WTC11 (cell line): ENCODE measurements around the gene TFEC. TPM values are rescaled to one million over a fixed set of nuclear protein-coding genes. Genes with fewer than 3 reads are reported as not detected.

Source experiments
- ATAC-seq: fragments of 200-7000 bp; cut with Tn5 transposase; 2 replicates; pipeline ENCODE4 v1.10.0; 2021; ENCODE audit warnings: mild to moderate bottlenecking, moderate library complexity
- CTCF ChIA-PET: fragments of 300-600 bp; sonication (Branson Sonifier 250); formaldehyde crosslinking; loops from one replicate; lab custom pipeline; 2021; ENCODE audit warnings: antibody characterized with exemption; lab: Charles Lee
- POLR2A ChIA-PET: fragments of 350-600 bp; sonication (Branson Sonifier 250); formaldehyde crosslinking; loops from one replicate; lab custom pipeline; 2021; ENCODE audit warnings: antibody characterized with exemption; lab: Charles Lee
- DNase-seq: peaks from one replicate; pipeline ENCODE4 v3.0.0; 2021; ENCODE audit warnings: low spot score
- H3K27ac Mint-ChIP-seq: 2 replicates; pipeline ENCODE4 v1.8.0; 2021; ENCODE audit warnings: mixed read lengths
- H3K27me3 Mint-ChIP-seq: 2 replicates; pipeline ENCODE4 v1.8.0; 2021; ENCODE audit warnings: low read depth, mild to moderate bottlenecking, moderate library complexity, mixed read lengths
- H3K36me3 Mint-ChIP-seq: 2 replicates; pipeline ENCODE4 v1.8.0; 2021; ENCODE audit warnings: mixed read lengths
- H3K4me1 Mint-ChIP-seq: 2 replicates; pipeline ENCODE4 v1.8.0; 2022; ENCODE audit warnings: mixed read lengths
- H3K4me3 Mint-ChIP-seq: 2 replicates; pipeline ENCODE4 v1.8.0; 2021; ENCODE audit warnings: mild to moderate bottlenecking, moderate library complexity, mixed read lengths
- H3K9me3 Mint-ChIP-seq: 2 replicates; pipeline ENCODE4 v1.8.0; 2021; ENCODE audit warnings: mixed read lengths
- CREB1 ChIP-seq: sonication (generic); formaldehyde crosslinking; IDR thresholded peaks from 2 replicates; pipeline ENCODE4 v1.8.0; 2023; ENCODE audit warnings: mild to moderate bottlenecking, missing genetic modification reagents
- CTCF ChIP-seq: fragments of 200-600 bp; IDR thresholded peaks from 2 replicates; pipeline ENCODE4 v1.8.0; 2022; ENCODE audit warnings: antibody characterized with exemption
- ESRRA ChIP-seq: sonication (generic); formaldehyde crosslinking; IDR thresholded peaks from 2 replicates; pipeline ENCODE4 v1.8.1; 2022; ENCODE audit warnings: mild to moderate bottlenecking, missing genetic modification reagents, borderline replicate concordance
- FOXP1 ChIP-seq: sonication (generic); formaldehyde crosslinking; IDR thresholded peaks from 2 replicates; pipeline ENCODE4 v1.8.0; 2022; ENCODE audit warnings: missing genetic modification reagents, mild to moderate bottlenecking, moderate library complexity, borderline replicate concordance
- FOXP4 ChIP-seq: sonication (generic); formaldehyde crosslinking; IDR thresholded peaks from 2 replicates; pipeline ENCODE4 v1.8.0; 2022; ENCODE audit warnings: mild to moderate bottlenecking, missing genetic modification reagents
- MXD4 ChIP-seq: fragments of 250-450 bp; sonication (Bioruptor Pico); IDR thresholded peaks from 2 replicates; pipeline ENCODE4 v1.8.0; 2021; ENCODE audit warnings: mild to moderate bottlenecking, moderate library complexity, borderline replicate concordance
- OVOL2 ChIP-seq: fragments of 250-450 bp; sonication (Bioruptor Pico); IDR thresholded peaks from 2 replicates; pipeline ENCODE4 v1.9.0; 2021; ENCODE audit warnings: mild to moderate bottlenecking, borderline replicate concordance
- SOX15 ChIP-seq: fragments of 250-450 bp; sonication (Bioruptor Pico); IDR thresholded peaks from 2 replicates; pipeline ENCODE4 v1.9.0; 2021; ENCODE audit warnings: mild to moderate bottlenecking
- STAT6 ChIP-seq: sonication (generic); formaldehyde crosslinking; conservative IDR thresholded peaks from 2 replicates; pipeline ENCODE4 v1.8.1; 2023; ENCODE audit warnings: mild to moderate bottlenecking, low read depth, missing genetic modification reagents, moderate library complexity
- TEAD1 ChIP-seq: sonication (generic); formaldehyde crosslinking; IDR thresholded peaks from 2 replicates; pipeline ENCODE4 v1.8.0; 2022; ENCODE audit warnings: mild to moderate bottlenecking, missing genetic modification reagents
- ZBTB21 ChIP-seq: sonication (generic); formaldehyde crosslinking; IDR thresholded peaks from 2 replicates; pipeline ENCODE4 v1.8.1; 2023; ENCODE audit warnings: mild to moderate bottlenecking, missing genetic modification reagents, borderline replicate concordance
- ZNF512 ChIP-seq: sonication (generic); formaldehyde crosslinking; IDR thresholded peaks from 2 replicates; pipeline ENCODE4 v1.8.1; 2022; ENCODE audit warnings: missing genetic modification reagents, borderline replicate concordance
- ZSCAN18 ChIP-seq: fragments of 250-450 bp; sonication (Bioruptor Pico); IDR thresholded peaks from 2 replicates; pipeline ENCODE4 v2.1.2; 2022; ENCODE audit warnings: mild to moderate bottlenecking, moderate library complexity
- total RNA-seq: library from RNA; stranded (reverse); gene quantifications from 3 replicates; pipeline ENCODE4 v1.2.3, GENCODE V29; 2021

Gene TFEC
- total RNA-seq, 1 experiment from 2014 or later: 0.17 TPM

GRCh38 chr7:115995701-115996100, 34.9 kb downstream of the TFEC start:
- CTCF ChIA-PET: no interaction called here

GRCh38 chr7:115988401-115988800, 42.2 kb downstream of the TFEC start:
- POLR2A ChIA-PET: no interaction called here
- no peak for DNase-seq

More at GRCh38 chr7:115995701-115996100, 34.9 kb downstream of the TFEC start:
- no peak overlapping the region for H3K4me3 Mint-ChIP-seq
- H3K27ac Mint-ChIP-seq: no peak overlapping the region
- H3K36me3 Mint-ChIP-seq: no peaks in the 10 kb centered on the region
- POLR2A ChIA-PET: no interaction called here
- no peaks in the 10 kb centered on the region for H3K4me1 Mint-ChIP-seq
- DNase-seq: no peak
- ATAC-seq: no peak
- TF ChIP-seq FOXP4 (CRISPR knock-in tag): no peak
- TF ChIP-seq TEAD1 (CRISPR knock-in tag): no peak
- TF ChIP-seq ZBTB21 (CRISPR knock-in tag): no peak
- no peak for TF ChIP-seq MXD4 (CRISPR knock-in tag)
- TF ChIP-seq STAT6 (CRISPR knock-in tag): no peak
- TF ChIP-seq ZNF512 (CRISPR knock-in tag): no peak
- TF ChIP-seq OVOL2 (CRISPR knock-in tag): no peak
- no peak for TF ChIP-seq FOXP1
- no peaks in the 10 kb centered on the region for H3K27me3 Mint-ChIP-seq
- H3K9me3 Mint-ChIP-seq: peaks cover 5% of the 10 kb centered on the region

More at GRCh38 chr7:115988401-115988800, 42.2 kb downstream of the TFEC start:
- no peak overlapping the region for H3K27ac Mint-ChIP-seq
- CTCF ChIA-PET: no interaction called here
- H3K4me3 Mint-ChIP-seq: no peak overlapping the region
- H3K36me3 Mint-ChIP-seq: no peaks in the 10 kb centered on the region
- no peak for ATAC-seq
- no peaks in the 10 kb centered on the region for H3K27me3 Mint-ChIP-seq
- no peak for TF ChIP-seq CREB1 (CRISPR knock-in tag)
- no peak for TF ChIP-seq ESRRA (CRISPR knock-in tag)
- TF ChIP-seq ZSCAN18 (CRISPR knock-in tag): no peak
- no peak for TF ChIP-seq SOX15 (CRISPR knock-in tag)
- TF ChIP-seq CTCF: no peak
- TF ChIP-seq, all 79 proteins: peak for 0
- Mint-ChIP-seq H3K9me3 (peaks cover 10% of the 10 kb centered on the region; the same call in 1 of the 2 replicates), H3K4me1 (no peaks in the 10 kb centered on the region)
